ENCODE measurements around the gene SEC24A. TPM values are rescaled to one million over a fixed set of nuclear protein-coding genes. Genes with fewer than 3 reads are reported as not detected.
A peak's percentile ranks its signal among the peaks of the same experiment; 100 is the strongest.
"Not testable (repeated sequence)": the region's sequence is repeated elsewhere in the genome, so short reads cannot be mapped to it uniquely, and the experiment has no call there.

SEC24A gene
- total RNA-seq, 1 donor from 2014 or later = 29.5 TPM

DNA sequence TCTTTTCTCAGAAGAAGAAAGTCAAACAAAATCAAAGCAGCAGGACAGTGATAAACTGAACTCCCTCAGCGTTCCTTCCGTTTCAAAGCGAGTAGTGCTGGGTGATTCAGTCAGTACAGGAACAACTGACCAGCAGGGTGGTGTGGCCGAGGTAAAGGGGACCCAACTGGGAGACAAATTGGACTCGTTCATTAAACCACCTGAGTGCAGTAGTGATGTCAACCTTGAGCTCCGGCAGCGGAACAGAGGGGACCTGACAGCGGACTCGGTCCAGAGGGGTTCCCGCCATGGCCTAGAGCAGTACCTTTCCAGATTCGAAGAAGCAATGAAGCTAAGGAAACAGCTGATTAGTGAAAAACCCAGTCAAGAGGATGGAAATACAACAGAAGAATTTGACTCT, 92.5 kb downstream of the SEC24A start:
- Mint-ChIP-seq H3K9me3 (no peaks in the 10 kb centered on the region), H3K4me1 (peaks cover 14% of the 10 kb centered on the region), H3K4me3 (no peak overlapping the region), H3K27me3 (ENCODE audit: low read depth) (no peaks in the 10 kb centered on the region), H3K36me3 (peaks cover 8% of the 10 kb centered on the region), H3K27ac (no peak overlapping the region)
- DNase-seq (ENCODE audit: low spot score in 2 of 2, unreplicated experiment in 2 of 2) = no peak
- TF ChIP-seq, protein P1, sequence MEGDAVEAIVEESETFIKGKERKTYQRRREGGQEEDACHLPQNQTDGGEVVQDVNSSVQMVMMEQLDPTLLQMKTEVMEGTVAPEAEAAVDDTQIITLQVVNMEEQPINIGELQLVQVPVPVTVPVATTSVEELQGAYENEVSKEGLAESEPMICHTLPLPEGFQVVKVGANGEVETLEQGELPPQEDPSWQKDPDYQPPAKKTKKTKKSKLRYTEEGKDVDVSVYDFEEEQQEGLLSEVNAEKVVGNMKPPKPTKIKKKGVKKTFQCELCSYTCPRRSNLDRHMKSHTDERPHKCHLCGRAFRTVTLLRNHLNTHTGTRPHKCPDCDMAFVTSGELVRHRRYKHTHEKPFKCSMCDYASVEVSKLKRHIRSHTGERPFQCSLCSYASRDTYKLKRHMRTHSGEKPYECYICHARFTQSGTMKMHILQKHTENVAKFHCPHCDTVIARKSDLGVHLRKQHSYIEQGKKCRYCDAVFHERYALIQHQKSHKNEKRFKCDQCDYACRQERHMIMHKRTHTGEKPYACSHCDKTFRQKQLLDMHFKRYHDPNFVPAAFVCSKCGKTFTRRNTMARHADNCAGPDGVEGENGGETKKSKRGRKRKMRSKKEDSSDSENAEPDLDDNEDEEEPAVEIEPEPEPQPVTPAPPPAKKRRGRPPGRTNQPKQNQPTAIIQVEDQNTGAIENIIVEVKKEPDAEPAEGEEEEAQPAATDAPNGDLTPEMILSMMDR (IDR thresholded peaks at IDR 0.05; ENCODE audit: unreplicated experiment) = no peak

DNA sequence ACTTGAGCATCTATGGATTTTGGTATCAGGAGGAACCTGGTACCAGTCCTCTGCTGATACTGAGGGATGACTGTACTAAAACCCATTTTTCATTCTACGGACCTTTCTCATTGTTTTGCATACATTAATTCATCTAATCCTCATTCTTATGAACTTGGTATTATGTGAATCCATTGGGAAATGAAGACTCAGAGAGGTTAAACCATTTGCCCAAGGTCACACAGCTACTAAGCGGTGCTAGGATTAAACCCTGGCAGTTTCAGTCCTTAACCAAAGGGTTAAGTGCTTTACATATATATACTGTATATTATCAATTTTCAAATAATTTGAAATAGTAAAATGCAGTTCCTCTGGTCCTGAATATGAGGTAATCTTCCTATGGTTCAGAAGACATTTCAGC, 93.5 kb downstream of the SEC24A start:
- TF ChIP-seq, protein P1 (IDR thresholded peaks at IDR 0.05; ENCODE audit: unreplicated experiment) = no peak
- Mint-ChIP-seq H3K4me1 (peaks cover 14% of the 10 kb centered on the region), H3K27ac (no peak overlapping the region), H3K27me3 (ENCODE audit: low read depth) (no peaks in the 10 kb centered on the region), H3K36me3 (peaks cover 8% of the 10 kb centered on the region), H3K9me3 (no peaks in the 10 kb centered on the region), H3K4me3 (no peak overlapping the region)
- no peak for DNase-seq (ENCODE audit: low spot score in 2 of 2, unreplicated experiment in 2 of 2)

DNA sequence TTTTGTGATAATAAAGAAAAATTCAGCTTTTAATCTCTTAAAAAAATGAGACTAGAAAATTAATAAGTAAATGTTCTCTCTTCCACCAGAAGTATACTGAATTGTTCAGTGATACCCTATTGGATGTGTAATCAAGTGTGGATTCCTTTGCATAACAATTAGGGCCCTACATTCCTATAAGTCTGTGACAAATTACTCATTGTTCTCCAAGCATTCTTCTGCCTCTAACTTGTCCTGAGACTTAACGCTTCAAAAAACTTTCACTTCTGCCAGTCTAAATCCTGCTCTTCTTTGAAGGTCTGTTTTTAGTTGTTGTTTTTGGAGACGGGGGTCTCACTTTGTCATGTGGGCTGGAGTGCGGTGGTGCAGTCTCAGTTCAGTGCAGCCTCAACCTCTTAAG, 100.8 kb downstream of the SEC24A start:
- no peaks in the 10 kb centered on the region for H3K9me3 Mint-ChIP-seq
- no peak overlapping the region for H3K4me3 Mint-ChIP-seq
- H3K27ac Mint-ChIP-seq = no peak overlapping the region
- no peaks in the 10 kb centered on the region for H3K4me1 Mint-ChIP-seq
- no peak for DNase-seq (ENCODE audit: low spot score in 2 of 2, unreplicated experiment in 2 of 2)
- peaks cover 16% of the 10 kb centered on the region for H3K36me3 Mint-ChIP-seq
- H3K27me3 Mint-ChIP-seq (ENCODE audit: low read depth) = no peaks in the 10 kb centered on the region
- TF ChIP-seq, protein P1 (IDR thresholded peaks at IDR 0.05; ENCODE audit: unreplicated experiment) = no peak

DNA sequence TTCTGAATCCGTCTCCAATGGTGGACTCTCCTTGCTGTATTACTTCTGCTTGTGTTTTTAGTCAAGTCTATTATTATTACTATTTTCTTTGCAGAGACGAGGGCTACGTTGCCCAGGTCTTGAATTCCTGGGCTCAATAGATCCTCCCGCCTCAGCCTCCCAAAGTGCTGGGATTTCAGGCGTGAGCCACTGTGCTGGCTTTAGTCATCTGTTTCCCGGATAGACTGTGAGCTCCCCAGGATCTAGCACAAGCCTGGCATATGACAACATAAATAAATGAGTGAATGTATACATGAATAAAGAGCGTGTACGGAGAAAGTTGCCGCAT, 109.6 kb downstream of the SEC24A start:
- Mint-ChIP-seq H3K36me3 (no peaks in the 10 kb centered on the region), H3K27me3 (ENCODE audit: low read depth) (no peaks in the 10 kb centered on the region), H3K27ac (peak overlapping the region; percentile 97), H3K4me3 (peak overlapping the region; percentile 100), H3K4me1 (peaks cover 18% of the 10 kb centered on the region), H3K9me3 (no peaks in the 10 kb centered on the region)
- TF ChIP-seq, protein P1 (IDR thresholded peaks at IDR 0.05; ENCODE audit: unreplicated experiment) = no peak
- DNase-seq (ENCODE audit: low spot score in 2 of 2, unreplicated experiment in 2 of 2) = no peak

DNA sequence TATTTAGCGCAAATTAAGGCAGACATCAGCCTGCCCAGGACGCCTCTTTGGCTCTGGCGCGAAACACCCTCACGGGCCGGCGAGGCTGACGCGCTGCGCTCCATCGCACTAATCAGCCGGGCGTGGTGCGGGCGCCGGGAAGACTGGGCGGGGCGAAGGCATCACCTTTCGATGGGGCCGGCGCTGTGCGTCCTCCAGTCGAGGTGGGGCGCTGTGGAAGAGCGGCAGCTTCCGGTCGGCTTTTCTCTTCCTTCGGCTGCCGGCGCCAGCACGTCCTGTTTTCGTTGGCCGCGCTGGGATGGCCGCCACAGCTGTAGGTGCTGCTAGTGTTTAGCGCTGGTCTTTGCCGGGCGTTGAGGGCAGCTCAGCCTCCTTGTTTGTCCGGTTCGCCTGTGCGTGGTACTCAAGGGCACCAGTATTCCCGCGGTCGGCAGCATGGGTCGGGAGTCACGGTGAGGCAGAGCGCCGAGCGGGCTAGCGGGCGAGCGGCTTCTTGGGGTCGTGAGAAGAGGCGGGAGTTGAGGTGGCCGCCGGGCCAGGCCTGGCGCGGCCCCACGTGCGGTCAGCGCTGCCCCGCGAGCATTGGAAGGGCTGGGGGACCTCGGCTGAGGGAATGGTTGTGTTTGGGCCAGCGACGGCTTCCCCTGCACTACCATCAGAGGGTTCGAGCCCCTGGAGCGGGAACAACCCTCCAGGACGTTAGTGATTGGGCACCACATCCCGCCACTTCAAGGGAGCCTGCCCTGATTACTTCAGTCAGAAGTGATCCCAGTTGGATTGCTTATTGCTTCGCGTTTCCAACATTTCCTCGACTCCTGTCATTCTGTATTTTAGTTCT, 110.1 kb downstream of the SEC24A start, which contains the start of gene DDX46:
TSS of gene DDX46 (plus strand) at position 276 of the 838 bp plus-strand sequence. CDS start at position 436, 160 bp downstream.
- no peaks in the 10 kb centered on the region for H3K27me3 Mint-ChIP-seq (ENCODE audit: low read depth)
- H3K27ac Mint-ChIP-seq = peak within 1 kb of the TSS; percentile 97
- peaks cover 18% of the 10 kb centered on the region for H3K4me1 Mint-ChIP-seq
- TF ChIP-seq, protein P1 (IDR thresholded peaks at IDR 0.05; ENCODE audit: unreplicated experiment) = peak; percentile 56
- H3K36me3 Mint-ChIP-seq = no peaks in the 10 kb centered on the region
- no peaks in the 10 kb centered on the region for H3K9me3 Mint-ChIP-seq
- DNase-seq (ENCODE audit: low spot score in 2 of 2, unreplicated experiment in 2 of 2) = peak; percentile 84 to 92
- H3K4me3 Mint-ChIP-seq = peak within 1 kb of the TSS; percentile 100

DNA sequence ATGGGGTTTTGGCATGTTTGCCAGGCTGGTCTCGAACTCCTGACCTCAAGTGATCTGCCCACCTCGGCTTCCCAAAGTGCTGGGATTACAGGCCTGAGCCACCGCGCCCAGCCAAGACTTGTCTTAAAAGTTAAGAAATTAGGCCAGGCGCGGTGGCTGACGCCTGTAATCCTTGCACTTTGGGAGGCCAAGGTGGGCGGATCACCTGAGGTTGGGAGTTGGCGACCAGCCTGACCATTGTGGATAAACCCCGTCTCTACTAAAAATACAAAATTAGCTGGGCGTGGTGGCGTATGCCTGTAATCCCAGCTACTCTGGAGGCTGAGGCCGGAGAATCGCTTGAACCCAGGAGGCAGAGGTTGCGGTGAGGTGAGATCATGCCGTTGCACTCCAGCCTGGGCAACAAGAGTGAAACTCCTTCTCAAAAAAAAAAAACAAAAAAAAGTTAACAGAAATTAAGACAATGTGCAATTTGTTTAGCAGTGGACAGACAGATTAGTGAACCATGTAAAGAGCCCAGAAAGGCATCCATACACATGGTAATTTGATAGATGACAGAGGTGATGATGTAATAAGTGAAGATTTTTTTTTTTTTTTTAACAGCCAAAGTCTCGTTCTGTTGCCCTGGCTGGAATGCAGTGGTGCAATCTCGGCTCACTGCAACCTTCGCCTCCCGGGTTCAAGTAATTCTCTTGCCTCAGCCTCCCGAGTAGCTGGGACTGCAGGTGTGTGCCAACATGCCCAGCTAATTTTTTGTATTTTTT, 119.1 kb downstream of the SEC24A start:
- not testable (repeated sequence) for H3K4me1 Mint-ChIP-seq; H3K4me3 Mint-ChIP-seq; DNase-seq (ENCODE audit: low spot score in 2 of 2, unreplicated experiment in 2 of 2); H3K27ac Mint-ChIP-seq; H3K27me3 Mint-ChIP-seq (ENCODE audit: low read depth); H3K9me3 Mint-ChIP-seq
- peaks cover 19% of the 10 kb centered on the region for H3K36me3 Mint-ChIP-seq

Measured in mesothelial cell of epicardium (in vitro differentiated cells).